ENCODE data around the gene CELF6.
A peak's percentile ranks its signal among the peaks of the same experiment; 100 is the strongest.

CELF6 gene

DNA sequence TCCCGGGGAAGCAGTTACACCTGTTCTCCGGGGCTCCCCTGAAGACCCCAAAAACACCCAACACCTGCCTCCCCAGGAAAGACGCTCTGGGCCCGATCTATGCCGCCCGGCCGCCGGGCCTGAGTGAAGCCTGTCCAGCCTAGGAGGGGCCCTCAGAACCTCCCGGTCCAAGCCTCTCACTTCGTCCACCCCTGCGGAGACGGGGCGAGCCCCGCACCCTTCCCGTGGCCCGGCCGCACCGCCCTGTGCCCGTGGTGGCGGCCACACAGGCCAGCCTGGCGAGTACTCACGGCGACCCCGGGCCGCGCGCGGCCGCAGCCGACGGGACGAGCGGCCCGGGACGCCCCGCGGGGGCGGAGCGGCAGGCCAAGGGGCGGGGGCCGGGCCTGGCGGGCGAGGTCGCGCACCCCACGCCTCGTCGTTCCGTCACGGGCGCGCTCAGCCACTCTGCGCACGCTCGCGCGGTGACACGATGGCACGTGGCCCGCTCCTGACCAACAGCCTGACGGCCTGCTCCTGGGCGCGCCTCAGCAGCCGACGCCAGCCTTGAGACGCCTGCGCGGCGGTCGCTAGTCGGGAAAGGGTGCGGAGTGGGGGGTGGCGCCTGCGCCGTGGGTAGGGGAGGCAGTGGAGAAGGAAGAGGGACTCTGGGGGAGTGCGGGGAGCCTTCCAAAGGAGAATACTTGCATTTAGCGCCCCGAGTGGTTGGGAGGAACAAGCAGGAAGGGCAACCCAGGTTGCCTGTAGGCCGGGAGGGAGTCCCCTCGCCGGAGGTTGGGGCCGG lies 47.6 kb downstream of the CELF6 start, which contains the start of gene PARP6:
Gene PARP6, minus strand, starts transcription at position 342 of the 784 bp plus-strand sequence. CDS start 5,077 bp downstream, outside the sequence.
- FAIRE-seq: peak; percentile 92

DNA sequence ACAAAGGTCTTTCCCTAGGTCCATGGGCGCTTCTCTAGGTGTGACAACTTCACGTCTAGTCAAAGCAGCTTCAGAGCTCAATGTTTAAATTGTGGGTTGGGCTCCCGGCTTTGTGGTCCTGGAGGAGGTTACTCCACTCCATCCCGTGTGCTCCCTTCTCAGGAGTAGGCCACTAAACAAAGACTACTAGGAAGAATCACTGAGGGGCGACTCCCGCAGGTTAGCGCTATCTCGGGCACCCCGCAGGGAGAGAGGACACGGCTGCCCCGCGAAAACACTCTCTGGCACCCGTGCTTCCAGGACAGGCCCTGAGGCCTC lies 48.1 kb downstream of the CELF6 start:
- no peak for FAIRE-seq
- no peak for DNase-seq (ENCODE audit: low spot score)

More for the DNA sequence above, 47.6 kb downstream of the CELF6 start, which contains the start of gene PARP6:
- DNase-seq (ENCODE audit: low spot score): peak; percentile 99

DNA sequence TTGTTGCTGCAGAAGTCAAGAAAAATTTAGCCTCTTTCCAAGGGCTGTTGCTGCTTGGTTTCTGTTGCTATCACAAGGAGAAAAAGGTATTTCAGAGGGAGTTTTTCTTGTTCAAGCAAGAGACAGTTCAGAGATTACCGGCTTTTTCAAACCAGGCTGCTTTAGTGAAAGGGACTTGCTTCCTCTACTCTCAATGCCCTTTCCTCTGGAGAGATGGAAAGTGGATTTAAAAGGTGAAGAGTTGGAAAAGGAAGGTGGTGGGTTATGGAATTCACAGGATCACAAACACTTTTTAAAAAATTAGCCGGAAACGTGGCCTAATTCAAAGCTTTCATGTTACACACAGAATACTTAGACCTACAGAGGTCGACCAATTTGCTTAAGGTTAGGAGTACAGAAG lies 48.7 kb downstream of the CELF6 start:
- FAIRE-seq: no peak

DNA sequence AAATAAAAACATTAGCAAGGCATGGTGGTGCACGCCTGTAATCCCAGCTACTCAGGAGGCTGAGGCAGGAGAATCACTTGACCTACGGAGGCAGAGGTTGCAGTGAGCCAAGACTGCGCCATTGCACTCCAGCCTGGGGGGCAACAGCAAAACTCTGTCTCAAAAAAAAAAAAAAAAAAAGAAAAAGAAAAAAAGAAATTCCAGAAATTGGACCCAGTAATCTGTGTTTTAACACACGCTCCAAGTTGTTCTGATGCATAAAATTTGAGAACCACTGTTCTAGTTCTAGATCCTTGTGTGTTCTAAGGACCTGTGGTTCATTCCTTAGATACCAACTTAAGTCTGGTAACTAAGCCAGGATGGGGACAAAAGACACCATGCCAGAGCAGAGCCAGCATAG lies 50.2 kb downstream of the CELF6 start:
- FAIRE-seq (no peak), DNase-seq (ENCODE audit: low spot score) (no peak)

More for the DNA sequence above, 48.7 kb downstream of the CELF6 start:
- no peak for DNase-seq (ENCODE audit: low spot score)

DNA sequence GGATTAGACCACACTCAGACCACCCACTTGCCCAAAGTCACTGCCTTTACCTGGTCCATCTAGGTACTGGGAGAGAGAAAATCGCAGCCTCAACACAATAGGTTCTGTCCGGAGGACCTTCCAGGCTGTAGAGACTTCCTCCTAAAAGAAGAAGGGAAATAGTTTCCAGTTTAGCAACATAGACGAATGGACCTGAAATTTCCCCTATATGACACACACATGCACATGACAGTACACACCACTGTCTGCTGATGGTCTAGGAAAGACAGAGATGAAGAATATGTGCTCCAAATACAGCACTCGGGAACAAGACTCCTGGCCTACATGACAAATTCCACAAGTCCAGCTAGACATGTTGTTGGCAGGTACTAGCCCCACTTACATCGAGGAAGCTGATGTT lies 54.9 kb downstream of the CELF6 start:
- no peak for FAIRE-seq

DNA sequence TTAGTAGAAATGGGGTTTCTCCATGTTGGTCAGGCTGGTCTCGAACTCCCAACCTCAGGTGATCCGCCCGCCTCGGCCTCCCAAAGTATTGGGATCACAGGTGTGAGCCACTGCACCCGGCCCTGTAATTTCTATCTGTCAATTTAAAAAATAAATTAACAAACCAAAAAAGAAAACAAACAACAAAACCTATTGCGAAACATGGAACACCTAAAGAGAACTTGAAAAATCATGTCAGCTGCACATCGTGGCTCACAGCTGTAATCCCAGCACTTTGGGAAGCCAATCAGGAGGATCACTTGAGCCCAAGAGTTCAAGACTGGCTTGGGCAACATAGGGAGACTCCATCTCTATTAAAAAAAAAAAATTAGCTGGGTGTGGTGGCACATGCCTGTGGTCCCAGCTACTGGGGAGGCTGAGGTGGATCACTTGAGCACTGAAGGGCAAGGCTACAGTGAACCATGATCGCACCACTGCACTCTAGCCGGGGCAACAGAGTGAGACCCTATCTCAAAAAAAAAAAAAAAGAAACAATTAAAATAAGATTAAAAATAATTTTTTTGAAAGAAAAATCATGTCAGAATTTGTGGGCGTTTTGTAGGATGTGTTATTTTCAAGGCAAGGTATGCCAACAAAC lies 67.2 kb downstream of the CELF6 start:
- DNase-seq (ENCODE audit: low spot score) (no peak), FAIRE-seq (no peak)

More for the DNA sequence above, 54.9 kb downstream of the CELF6 start:
- DNase-seq (ENCODE audit: low spot score): no peak

DNA sequence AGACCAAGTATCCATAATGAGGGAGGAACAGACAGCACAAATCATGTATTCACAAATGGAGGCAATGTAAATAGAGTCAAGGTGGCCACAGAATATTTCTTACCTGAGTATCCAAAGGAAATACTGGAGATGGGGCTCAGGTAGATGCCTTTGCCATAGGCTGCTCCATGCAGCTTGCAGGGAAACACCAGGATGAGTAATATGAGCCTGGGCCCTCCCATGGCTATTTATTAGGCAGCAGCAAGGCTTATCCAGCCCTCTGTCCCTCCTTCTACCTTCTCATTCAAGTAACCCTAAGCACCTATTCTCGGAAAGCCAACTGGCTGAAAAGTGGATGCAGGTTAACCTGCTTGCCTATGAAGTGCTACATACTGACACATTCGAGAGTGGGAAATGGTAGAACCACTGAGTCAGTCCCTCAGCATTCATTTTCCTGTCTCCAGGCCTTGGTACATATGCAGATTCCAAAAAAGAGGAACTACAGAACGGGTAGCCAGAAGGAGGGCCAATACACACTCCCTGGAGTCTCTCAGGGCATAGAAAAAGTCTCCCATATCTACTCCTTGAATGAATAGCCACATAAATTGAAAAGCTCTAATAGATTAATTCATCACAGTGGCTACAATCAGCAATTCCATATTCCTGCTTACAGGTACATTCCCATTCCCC lies 70.7 kb downstream of the CELF6 start:
- DNase-seq (ENCODE audit: low spot score): no peak
- no peak for FAIRE-seq

DNA sequence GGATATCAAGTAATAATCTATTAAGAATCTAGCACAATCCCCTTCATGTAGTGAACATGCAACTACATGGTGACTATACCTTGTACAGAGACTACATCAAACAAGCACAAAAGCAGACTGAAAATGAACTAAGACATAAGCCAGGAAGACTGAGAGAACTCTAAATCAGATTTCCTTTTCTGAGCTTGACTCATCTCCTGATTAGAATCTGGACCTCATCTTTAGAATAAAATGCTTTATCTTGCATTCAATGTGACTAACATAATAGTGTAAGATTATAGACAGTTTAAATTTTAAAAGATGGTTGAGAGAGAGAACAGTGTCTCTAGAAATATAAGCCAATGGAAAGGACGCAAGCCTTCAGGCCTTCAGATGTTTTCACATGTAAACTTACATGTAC lies 71.4 kb downstream of the CELF6 start:
- no peak for FAIRE-seq
- DNase-seq (ENCODE audit: low spot score): no peak

DNA sequence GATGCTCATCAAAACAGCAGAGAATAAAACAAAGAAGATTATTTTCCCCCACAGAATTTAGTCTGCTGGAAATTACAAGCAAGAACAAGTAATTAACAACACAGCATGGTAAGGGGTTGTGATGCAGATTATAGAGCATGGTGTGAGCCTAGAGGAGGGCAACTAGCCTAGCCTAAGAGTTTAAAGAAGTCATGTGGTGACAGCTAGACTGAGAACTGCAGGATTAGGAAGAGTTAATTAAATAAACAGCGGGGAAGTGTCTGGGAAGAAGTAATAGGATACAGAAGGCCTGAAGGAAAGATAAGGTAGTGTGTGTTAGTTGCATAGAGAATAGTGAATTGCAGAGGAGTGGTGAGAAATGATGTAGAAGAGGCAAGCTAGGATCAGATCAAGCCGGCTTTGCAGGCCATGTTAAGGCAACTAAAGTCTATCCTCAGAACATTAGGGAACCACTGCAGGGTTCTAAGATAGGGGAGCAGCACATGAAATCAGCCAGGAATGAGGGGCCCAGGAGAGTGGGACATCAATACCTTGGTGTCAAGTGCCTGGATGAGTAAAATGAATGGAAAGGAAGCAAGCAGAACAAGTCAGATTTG lies 77.1 kb downstream of the CELF6 start:
- no peak for FAIRE-seq
- DNase-seq (ENCODE audit: low spot score): no peak

DNA sequence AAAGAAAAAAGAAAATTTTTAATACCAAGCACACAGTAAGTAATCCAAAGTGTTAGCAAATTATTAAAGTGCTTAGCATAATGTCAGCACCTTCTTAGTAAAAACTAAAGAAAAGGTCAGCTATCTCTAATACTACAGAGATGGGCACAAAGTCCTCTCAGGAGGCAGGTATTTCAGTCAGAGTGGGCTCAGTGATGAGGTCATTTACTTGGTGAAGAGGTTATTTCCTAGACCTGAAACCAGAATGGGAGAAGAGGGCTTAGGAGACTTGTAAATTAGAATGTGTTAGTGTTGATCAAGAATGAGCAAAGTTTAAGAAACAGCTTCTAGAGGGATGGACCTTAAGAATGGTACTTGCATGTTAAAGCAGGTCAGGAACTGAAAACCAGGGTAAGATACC lies 80.3 kb downstream of the CELF6 start:
- FAIRE-seq (no peak), DNase-seq (ENCODE audit: low spot score) (no peak)

DNA sequence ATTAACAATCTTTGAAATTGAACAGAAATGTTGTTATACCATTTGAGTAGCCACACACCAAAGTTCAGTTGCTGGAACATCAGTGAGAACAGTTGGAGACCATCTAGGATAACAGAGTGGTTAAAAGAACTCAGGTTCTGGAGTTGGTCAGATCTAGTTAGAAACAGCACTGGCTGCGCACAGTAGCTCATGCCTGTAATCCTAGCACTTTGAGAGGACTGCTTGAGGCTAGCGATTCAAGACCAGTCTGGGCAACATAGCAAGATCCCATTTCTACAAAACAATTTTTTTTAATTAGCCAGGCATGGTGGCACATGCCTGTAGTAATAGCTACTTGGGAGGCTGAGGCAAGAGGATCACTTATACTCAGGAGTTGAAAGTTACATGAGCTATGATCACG lies 81.4 kb downstream of the CELF6 start:
- DNase-seq (ENCODE audit: low spot score): no peak
- FAIRE-seq: no peak

DNA sequence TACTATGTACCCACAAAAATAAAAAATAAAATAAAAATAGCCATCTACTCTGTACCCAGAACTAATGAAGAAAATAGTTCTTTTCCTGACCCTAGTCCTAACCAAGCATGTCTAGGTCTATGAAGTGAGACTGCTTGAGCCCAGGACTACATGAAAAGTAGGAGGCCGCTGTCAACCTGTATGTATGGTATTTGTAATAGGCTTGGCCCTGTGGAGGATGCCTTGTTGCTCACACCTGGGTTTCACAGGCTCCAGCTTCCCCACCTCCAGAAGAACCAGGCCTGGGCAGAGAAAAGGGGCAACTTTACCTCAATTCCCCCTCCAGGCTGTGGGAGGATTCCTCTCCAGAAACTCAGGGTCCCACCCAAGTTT lies 82.1 kb downstream of the CELF6 start:
- no peak for FAIRE-seq
- DNase-seq (ENCODE audit: low spot score): peak; percentile 30

DNA sequence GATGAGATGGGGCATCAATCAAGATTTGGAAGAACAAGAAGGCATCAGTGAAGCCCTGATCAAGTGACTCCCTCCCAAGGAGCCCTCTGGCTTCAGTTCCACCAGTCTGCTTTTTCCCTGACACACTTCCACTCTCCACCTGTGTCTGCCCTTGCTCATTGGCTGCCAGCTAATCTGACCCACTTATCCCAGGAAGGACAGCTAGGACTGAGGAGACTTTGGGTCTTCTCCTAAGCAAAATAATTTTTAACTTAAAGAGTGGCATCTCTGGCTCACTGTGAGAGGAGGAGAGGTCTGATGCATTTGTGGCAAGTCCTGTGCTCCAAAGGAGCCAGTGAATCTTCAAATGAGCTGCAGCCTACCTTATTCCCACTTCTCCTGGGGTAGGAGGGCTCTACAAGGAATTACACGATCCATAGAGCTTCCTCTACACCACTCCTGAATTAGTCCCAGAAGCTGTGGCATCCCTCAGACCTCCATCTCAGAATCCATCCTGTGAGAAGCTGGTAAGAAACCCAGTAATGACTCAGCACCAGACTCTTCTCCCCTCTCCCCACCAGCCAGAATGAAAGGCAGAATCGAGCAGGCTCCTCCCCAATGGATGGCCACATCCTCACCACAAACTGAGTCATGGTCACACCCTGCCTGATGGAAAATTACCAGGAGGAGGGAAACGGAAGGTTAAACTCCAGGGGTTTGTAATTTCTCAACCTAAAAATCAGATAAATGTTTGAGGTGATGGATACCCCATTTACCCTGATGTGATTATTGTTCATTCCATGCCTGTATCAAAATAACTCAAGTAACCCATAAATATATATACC lies 82.7 kb downstream of the CELF6 start:
- FAIRE-seq (peak; percentile 87), DNase-seq (ENCODE audit: low spot score) (peak; percentile 95)

DNA sequence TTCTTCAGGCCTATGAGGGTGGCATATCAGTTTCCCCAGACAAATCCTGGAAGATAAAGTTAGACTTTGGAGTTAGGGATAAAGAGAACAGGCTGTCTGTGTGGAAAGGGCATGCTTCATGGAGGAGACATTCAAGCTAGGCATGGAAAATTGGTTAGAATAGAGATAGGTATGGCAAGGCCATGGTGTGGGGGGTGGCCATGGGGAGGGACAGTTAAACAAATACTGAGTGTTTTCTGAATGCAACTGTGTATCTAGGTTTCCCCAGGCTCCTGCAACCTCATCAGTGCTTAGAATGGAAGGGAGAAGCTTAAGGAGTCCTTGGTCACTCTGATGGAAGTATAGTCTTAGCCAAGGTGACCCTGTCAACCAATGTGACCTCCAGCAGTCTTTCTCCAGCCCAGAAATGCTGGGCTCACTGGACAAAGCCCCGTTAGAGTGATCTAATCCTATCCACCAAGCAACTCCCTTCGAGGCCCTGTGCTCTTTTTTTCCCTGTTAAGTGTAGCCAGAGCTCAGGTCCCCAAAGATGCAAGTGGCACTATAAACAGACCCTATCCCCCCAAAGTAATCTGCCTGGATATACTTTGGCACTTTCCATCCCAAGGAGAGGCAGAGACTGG lies 83.5 kb downstream of the CELF6 start:
- FAIRE-seq: no peak

DNA sequence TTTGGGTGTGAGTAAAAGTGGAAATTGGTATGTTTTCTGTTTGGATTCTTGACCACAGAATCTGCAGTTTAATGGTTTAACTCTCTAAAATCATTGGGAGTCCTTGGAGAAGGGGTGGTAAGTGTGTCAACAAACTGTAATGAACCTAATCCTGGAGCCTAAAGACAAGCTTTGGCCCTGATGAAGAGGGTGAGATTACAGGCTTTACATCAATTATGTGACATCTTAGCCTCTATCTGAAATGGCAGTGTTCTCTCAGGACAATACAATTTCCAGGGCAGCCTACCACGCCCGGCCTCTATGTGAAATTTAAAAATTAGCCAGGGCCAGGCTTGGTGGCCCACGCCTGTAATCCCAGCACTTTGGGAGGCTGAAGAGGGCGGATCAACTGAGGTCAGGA lies 84.7 kb downstream of the CELF6 start:
- FAIRE-seq (no peak), DNase-seq (ENCODE audit: low spot score) (no peak)

More for the DNA sequence above, 83.5 kb downstream of the CELF6 start:
- no peak for DNase-seq (ENCODE audit: low spot score)
